Left forelimb (tissue), 1 donor: ENCODE data around the gene CELF2.

Experiments
- DNase-seq: peaks from one replicate; pipeline ENCODE4 v3.0.0-alpha.2; 2018; ENCODE audit warnings: low spot score

CELF2 gene

DNA sequence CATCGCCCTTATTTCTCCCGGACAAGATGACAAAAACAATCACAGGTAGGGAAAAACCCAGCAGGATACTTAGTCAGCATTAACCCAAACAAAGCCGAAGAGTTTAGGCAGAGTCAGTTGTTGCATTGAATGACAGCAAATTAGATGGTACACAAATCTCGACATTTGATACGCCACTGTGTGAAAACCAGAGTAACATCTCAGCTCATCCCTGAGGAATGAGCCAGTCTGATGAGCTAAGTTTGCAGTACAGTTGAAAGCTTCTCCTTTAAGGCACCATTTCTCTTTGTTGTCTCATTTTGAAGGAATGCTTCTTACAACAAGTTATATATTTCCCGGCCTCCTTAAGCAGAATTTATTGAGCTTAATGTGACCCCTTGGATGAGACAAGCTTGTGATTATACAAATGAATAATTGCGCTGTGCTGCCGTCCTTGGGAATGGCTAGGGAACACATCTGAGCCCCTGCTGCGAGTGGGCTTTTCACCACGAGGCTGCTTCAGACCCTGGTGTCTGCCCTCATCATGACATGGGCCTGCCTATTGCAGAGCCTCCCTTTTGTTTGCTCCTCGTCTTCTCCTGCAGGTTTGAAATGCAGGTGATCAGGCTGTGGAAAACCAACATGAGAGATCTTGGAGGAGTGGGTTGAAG is 137.3 kb downstream of the CELF2 start:
- DNase-seq, result no peak

- no peak for DNase-seq
These were observed 138.8 kb downstream of the CELF2 start for GRCh38 chr10:11156480-11156879.

GRCh38 chr10:11157292-11158076 is 139.8 kb downstream of the CELF2 start:
- DNase-seq, result no peak

DNA sequence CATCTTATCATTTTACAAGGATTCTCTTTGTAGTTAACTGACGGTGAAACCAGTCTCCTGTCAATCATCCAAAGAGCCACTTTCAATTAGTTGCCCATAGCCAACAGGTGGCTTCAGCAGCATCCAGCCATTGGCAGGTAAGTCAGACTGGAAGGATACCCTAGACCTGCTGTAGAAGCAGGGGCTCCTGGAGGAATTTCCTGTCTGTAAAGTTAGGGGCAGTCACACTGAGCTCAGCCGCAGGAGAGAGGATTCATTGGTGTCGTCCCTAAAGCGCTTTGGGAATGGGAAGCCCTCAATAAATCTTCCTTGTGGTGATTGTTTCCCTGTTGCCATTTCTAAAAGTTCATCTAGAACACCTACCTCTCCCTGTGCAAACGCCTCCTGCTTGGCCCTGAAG is 140.4 kb downstream of the CELF2 start:
- peak; percentile 41 for DNase-seq

GRCh38 chr10:11159543-11160215 is 142.0 kb downstream of the CELF2 start:
- DNase-seq, result peak; percentile 37

DNA sequence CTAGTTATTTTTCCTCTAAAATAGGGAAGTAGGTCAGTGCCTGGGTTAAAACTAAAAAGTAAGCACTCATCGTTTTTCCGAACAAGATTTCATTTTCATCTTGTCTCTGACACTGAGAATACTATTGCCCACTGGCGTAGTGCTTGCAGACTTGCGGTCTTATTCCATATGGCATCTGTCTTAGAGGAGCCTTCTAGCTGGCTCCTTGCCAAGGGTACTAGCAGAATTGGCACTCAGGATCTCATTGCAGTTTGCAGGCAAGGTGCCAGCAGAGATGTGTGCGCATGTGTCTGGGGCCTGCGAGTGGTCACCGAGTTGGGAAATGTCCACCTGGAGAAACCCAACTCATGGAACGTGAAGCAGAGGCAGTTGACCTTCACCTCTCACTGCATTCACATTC is 143.4 kb downstream of the CELF2 start:
- DNase-seq, result no peak

GRCh38 chr10:11161910-11162309 is 144.2 kb downstream of the CELF2 start:
- DNase-seq, result no peak

DNA sequence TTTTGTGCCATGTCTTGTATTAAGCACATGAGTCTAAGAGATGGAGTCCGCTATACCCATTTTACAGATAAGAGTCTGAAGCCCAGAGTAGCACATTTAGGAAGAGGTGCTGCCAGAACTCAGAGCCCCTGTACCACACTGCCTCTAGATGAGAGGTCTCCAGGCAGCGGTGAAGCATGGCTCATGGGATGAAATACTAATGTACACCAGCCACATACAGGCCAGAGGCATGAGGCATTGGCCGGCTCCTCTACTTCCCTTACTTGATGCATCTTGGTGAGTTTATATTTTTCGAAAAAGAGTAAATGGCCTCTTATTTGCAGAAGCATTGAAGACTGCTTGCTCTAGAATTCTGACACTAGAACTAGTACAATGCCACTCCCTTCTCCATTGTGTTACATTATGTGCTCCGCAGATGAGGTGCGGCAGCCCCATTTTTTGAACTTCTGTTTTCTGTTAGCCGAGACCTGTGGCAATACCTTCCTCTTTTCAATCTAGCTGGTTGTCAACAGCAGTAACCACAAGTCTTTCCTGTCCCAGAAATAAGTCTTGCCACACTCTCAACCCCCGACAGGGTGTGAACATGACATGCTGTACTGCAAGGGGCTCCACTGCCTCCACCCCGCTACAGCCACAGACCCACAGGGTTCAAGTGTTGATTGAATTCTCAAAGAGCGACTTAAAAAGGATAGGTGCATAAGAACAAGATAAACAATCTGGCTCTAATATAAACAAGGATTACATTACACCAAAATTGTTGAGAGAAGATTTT is 145.3 kb downstream of the CELF2 start:
- DNase-seq, result no peak

- no peak for DNase-seq
These were observed 146.3 kb downstream of the CELF2 start for GRCh38 chr10:11163780-11164550.

- DNase-seq, result no peak
These were observed 146.8 kb downstream of the CELF2 start for GRCh38 chr10:11164551-11164802.

- peak; percentile 79 for DNase-seq
These were observed 147.3 kb downstream of the CELF2 start for GRCh38 chr10:11164803-11165590.

GRCh38 chr10:11165591-11166543 is 148.2 kb downstream of the CELF2 start:
- peak; percentile 71 for DNase-seq

GRCh38 chr10:11166550-11166949 is 148.9 kb downstream of the CELF2 start:
- DNase-seq, result no peak

- DNase-seq, result no peak
These were observed 149.7 kb downstream of the CELF2 start for GRCh38 chr10:11167233-11167966.

- DNase-seq, result no peak
These were observed 150.9 kb downstream of the CELF2 start for GRCh38 chr10:11168423-11169090.

GRCh38 chr10:11169976-11170375 is 152.3 kb downstream of the CELF2 start:
- no peak for DNase-seq

GRCh38 chr10:11170574-11170973 is 152.9 kb downstream of the CELF2 start:
- no peak for DNase-seq

GRCh38 chr10:11170993-11171851 is 153.6 kb downstream of the CELF2 start:
- no peak for DNase-seq
